Activated naive CD4-positive, alpha-beta T cell treated with anti-CD3 and anti-CD28 coated beads for 36 hours (primary cell): ENCODE results near the gene DNAJC25. TPM values are rescaled to one million over a fixed set of nuclear protein-coding genes. Genes with fewer than 3 reads are reported as not detected.

Experiments used
- CTCF ChIA-PET: fragments of 350-600 bp; sonication (Branson Sonifier 250); formaldehyde crosslinking; loops from one replicate; lab custom pipeline; 2021; ENCODE audit warnings: antibody characterized with exemption; lab: Charles Lee
- DNase-seq: peaks from one replicate; pipeline ENCODE4 v3.0.0-alpha.2; 2020
- H3K27ac Mint-ChIP-seq: one replicate; pipeline ENCODE4 v1.8.0; 2021; ENCODE audit warnings: mild to moderate bottlenecking, mixed read lengths
- H3K27me3 Mint-ChIP-seq: one replicate; pipeline ENCODE4 v1.8.0; 2021; ENCODE audit warnings: low read depth, mixed read lengths
- H3K36me3 Mint-ChIP-seq: one replicate; pipeline ENCODE4 v1.8.0; 2021; ENCODE audit warnings: low read depth, mixed read lengths
- H3K4me1 Mint-ChIP-seq: one replicate; pipeline ENCODE4 v1.8.0; 2021; ENCODE audit warnings: low read depth, mixed read lengths
- H3K4me3 Mint-ChIP-seq: one replicate; pipeline ENCODE4 v1.8.0; 2021; ENCODE audit warnings: mild to moderate bottlenecking, moderate library complexity, mixed read lengths
- H3K9me3 Mint-ChIP-seq: one replicate; pipeline ENCODE4 v1.8.0; 2021; ENCODE audit warnings: mixed read lengths
- intact Hi-C: fragments of 100-400 bp; cut with micrococcal nuclease; formaldehyde crosslinking; loops from one replicate; pipeline ENCODE4 v1.15.1; 2023
- total RNA-seq, 2 experiments: library from RNA; stranded (reverse); gene quantifications; one replicate each; pipeline ENCODE4 v1.2.3, GENCODE V29; 2021

The DNAJC25 gene
- total RNA-seq, 2 experiments from 2014 or later, result 3.4 to 3.9 TPM

GRCh38 chr9:111630182-111630963 lies 761 bp upstream of the DNAJC25 start:
- no peaks in the 10 kb centered on the region for H3K27me3 Mint-ChIP-seq
- H3K4me3 Mint-ChIP-seq, result peak overlapping the region; percentile 92
- H3K36me3 Mint-ChIP-seq, result peaks cover 12% of the 10 kb centered on the region
- H3K27ac Mint-ChIP-seq, result peak overlapping the region; percentile 79
- CTCF ChIA-PET, result interaction anchor here (0.9 kb wide), 1 partner anchor 9 kb away, joined by 4 read pairs; no protein-coding TSS in a partner anchor
- intact Hi-C loops, result loop anchor here (2.0 to 10.0 kb wide), 5 partner anchors 287 to 1373 kb away; partner anchors contain the start of genes PTBP3, SNX30 and TXN
- peaks cover 34% of the 10 kb centered on the region for H3K4me1 Mint-ChIP-seq
- H3K9me3 Mint-ChIP-seq, result no peaks in the 10 kb centered on the region
- DNase-seq, result no peak

GRCh38 chr9:111630964-111631213 lies 245 bp upstream of the DNAJC25 start:
- DNase-seq, result no peak
- Mint-ChIP-seq H3K36me3 (peaks cover 12% of the 10 kb centered on the region), H3K27ac (peak overlapping the region; percentile 79), H3K4me1 (peaks cover 40% of the 10 kb centered on the region), H3K9me3 (no peaks in the 10 kb centered on the region), H3K27me3 (no peaks in the 10 kb centered on the region), H3K4me3 (peak overlapping the region; percentile 92)
- CTCF ChIA-PET, result interaction anchor here (0.9 kb wide), 1 partner anchor 9 kb away, joined by 4 read pairs; no protein-coding TSS in a partner anchor
- intact Hi-C loops, result loop anchor here (1.0 to 10.0 kb wide), 11 partner anchors 30 to 1374 kb away; partner anchors contain the start of genes GNG10, PTBP3, SNX30 and TXN

- peaks cover 42% of the 10 kb centered on the region for H3K4me1 Mint-ChIP-seq
- H3K9me3 Mint-ChIP-seq, result no peaks in the 10 kb centered on the region
Observed at GRCh38 chr9:111632060-111632459, 926 bp downstream of the DNAJC25 start.

GRCh38 chr9:111632695-111633388 lies 1.7 kb downstream of the DNAJC25 start:
- CTCF ChIA-PET, result no interaction called here
- Mint-ChIP-seq H3K9me3 (no peaks in the 10 kb centered on the region), H3K4me1 (peaks cover 42% of the 10 kb centered on the region), H3K27me3 (no peaks in the 10 kb centered on the region), H3K4me3 (peak overlapping the region; percentile 90), H3K36me3 (peaks cover 12% of the 10 kb centered on the region), H3K27ac (no peak overlapping the region)
- intact Hi-C loops, result loop anchor here (5.0 to 10.0 kb wide), 3 partner anchors 284 to 1376 kb away; partner anchors contain the start of genes SNX30 and TXN
- no peak for DNase-seq

More at GRCh38 chr9:111632060-111632459, 926 bp downstream of the DNAJC25 start:
- peaks cover 12% of the 10 kb centered on the region for H3K36me3 Mint-ChIP-seq
- H3K4me3 Mint-ChIP-seq, result peak overlapping the region; percentile 90
- no peaks in the 10 kb centered on the region for H3K27me3 Mint-ChIP-seq
- no peak for DNase-seq
- intact Hi-C loops, result loop anchor here (5.0 to 10.0 kb wide), 3 partner anchors 285 to 1375 kb away; partner anchors contain the start of genes SNX30 and TXN
- CTCF ChIA-PET, result no interaction called here
- peak overlapping the region; percentile 75 for H3K27ac Mint-ChIP-seq

GRCh38 chr9:111633389-111633736 lies 2.2 kb downstream of the DNAJC25 start:
- Mint-ChIP-seq H3K9me3 (no peaks in the 10 kb centered on the region), H3K27me3 (no peaks in the 10 kb centered on the region), H3K4me1 (peaks cover 42% of the 10 kb centered on the region), H3K36me3 (peaks cover 12% of the 10 kb centered on the region), H3K27ac (no peak overlapping the region), H3K4me3 (peak overlapping the region; percentile 90)
- intact Hi-C loops, result loop anchor here (5.0 to 10.0 kb wide), 3 partner anchors 284 to 1376 kb away; partner anchors contain the start of genes SNX30 and TXN
- no peak for DNase-seq
- CTCF ChIA-PET, result no interaction called here

GRCh38 chr9:111634860-111635259 lies 3.7 kb downstream of the DNAJC25 start:
- CTCF ChIA-PET, result no interaction called here
- Mint-ChIP-seq H3K27ac (no peak overlapping the region), H3K36me3 (peaks cover 12% of the 10 kb centered on the region), H3K4me3 (no peak overlapping the region), H3K27me3 (no peaks in the 10 kb centered on the region), H3K4me1 (peaks cover 42% of the 10 kb centered on the region), H3K9me3 (no peaks in the 10 kb centered on the region)
- intact Hi-C loops, result loop anchor here (5.0 to 10.0 kb wide), 3 partner anchors 282 to 1378 kb away; partner anchors contain the start of genes SNX30 and TXN
- no peak for DNase-seq

GRCh38 chr9:111637421-111637950 lies 6.4 kb downstream of the DNAJC25 start:
- Mint-ChIP-seq H3K36me3 (peaks cover 5% of the 10 kb centered on the region), H3K4me1 (peaks cover 37% of the 10 kb centered on the region), H3K27ac (no peak overlapping the region), H3K9me3 (no peaks in the 10 kb centered on the region), H3K27me3 (no peaks in the 10 kb centered on the region), H3K4me3 (no peak overlapping the region)
- CTCF ChIA-PET, result no interaction called here
- DNase-seq, result no peak
- intact Hi-C loops, result loop anchor here (10.0 kb wide), 1 partner anchor 1117 kb away; the partner anchor contains the start of gene SNX30

- Mint-ChIP-seq H3K4me1 (no peaks in the 10 kb centered on the region), H3K36me3 (peaks cover 24% of the 10 kb centered on the region), H3K4me3 (no peak overlapping the region), H3K9me3 (no peaks in the 10 kb centered on the region), H3K27me3 (no peaks in the 10 kb centered on the region), H3K27ac (no peak overlapping the region)
- intact Hi-C loops, result no loop called here
- no peak for DNase-seq
- CTCF ChIA-PET, result interaction anchor here (0.6 to 0.9 kb wide), 3 partner anchors 16 to 31 kb away, joined by 3 to 6 read pairs (median 5); no protein-coding TSS in a partner anchor
Observed at GRCh38 chr9:111644195-111644772, 13.2 kb downstream of the DNAJC25 start.

GRCh38 chr9:111645806-111646205 lies 14.7 kb downstream of the DNAJC25 start:
- DNase-seq, result no peak
- Mint-ChIP-seq H3K27ac (no peak overlapping the region), H3K4me1 (no peaks in the 10 kb centered on the region), H3K4me3 (no peak overlapping the region), H3K9me3 (no peaks in the 10 kb centered on the region), H3K36me3 (peaks cover 30% of the 10 kb centered on the region), H3K27me3 (no peaks in the 10 kb centered on the region)
- intact Hi-C loops, result no loop called here
- CTCF ChIA-PET, result no interaction called here

GRCh38 chr9:111646417-111646816 lies 15.3 kb downstream of the DNAJC25 start:
- H3K4me3 Mint-ChIP-seq, result no peak overlapping the region
- H3K4me1 Mint-ChIP-seq, result no peaks in the 10 kb centered on the region
- peaks cover 30% of the 10 kb centered on the region for H3K36me3 Mint-ChIP-seq
- H3K27me3 Mint-ChIP-seq, result no peaks in the 10 kb centered on the region
- intact Hi-C loops, result no loop called here
- no peaks in the 10 kb centered on the region for H3K9me3 Mint-ChIP-seq
- CTCF ChIA-PET, result no interaction called here
- no peak for DNase-seq
- no peak overlapping the region for H3K27ac Mint-ChIP-seq

GRCh38 chr9:111648066-111648465 lies 16.9 kb downstream of the DNAJC25 start:
- Mint-ChIP-seq H3K27ac (no peak overlapping the region), H3K9me3 (no peaks in the 10 kb centered on the region), H3K36me3 (peaks cover 32% of the 10 kb centered on the region), H3K4me1 (no peaks in the 10 kb centered on the region), H3K4me3 (no peak overlapping the region), H3K27me3 (no peaks in the 10 kb centered on the region)
- intact Hi-C loops, result no loop called here
- CTCF ChIA-PET, result no interaction called here
- no peak for DNase-seq

- H3K27me3 Mint-ChIP-seq, result no peaks in the 10 kb centered on the region
- H3K4me3 Mint-ChIP-seq, result no peak overlapping the region
- no peak for DNase-seq
- peaks cover 34% of the 10 kb centered on the region for H3K36me3 Mint-ChIP-seq
- H3K9me3 Mint-ChIP-seq, result no peaks in the 10 kb centered on the region
- no peak overlapping the region for H3K27ac Mint-ChIP-seq
- intact Hi-C loops, result no loop called here
- CTCF ChIA-PET, result no interaction called here
- no peaks in the 10 kb centered on the region for H3K4me1 Mint-ChIP-seq
Observed at GRCh38 chr9:111649016-111649415, 17.9 kb downstream of the DNAJC25 start.
